Cerebellar cortex (tissue), 1 donor: ENCODE results near the gene HECTD3.
A peak's percentile ranks its signal among the peaks of the same experiment; 100 is the strongest.

Source experiments
- DNase-seq: peaks from one replicate; pipeline ENCODE4 v3.0.0-alpha.2; 2015; ENCODE audit warnings: low spot score

Gene HECTD3

DNA sequence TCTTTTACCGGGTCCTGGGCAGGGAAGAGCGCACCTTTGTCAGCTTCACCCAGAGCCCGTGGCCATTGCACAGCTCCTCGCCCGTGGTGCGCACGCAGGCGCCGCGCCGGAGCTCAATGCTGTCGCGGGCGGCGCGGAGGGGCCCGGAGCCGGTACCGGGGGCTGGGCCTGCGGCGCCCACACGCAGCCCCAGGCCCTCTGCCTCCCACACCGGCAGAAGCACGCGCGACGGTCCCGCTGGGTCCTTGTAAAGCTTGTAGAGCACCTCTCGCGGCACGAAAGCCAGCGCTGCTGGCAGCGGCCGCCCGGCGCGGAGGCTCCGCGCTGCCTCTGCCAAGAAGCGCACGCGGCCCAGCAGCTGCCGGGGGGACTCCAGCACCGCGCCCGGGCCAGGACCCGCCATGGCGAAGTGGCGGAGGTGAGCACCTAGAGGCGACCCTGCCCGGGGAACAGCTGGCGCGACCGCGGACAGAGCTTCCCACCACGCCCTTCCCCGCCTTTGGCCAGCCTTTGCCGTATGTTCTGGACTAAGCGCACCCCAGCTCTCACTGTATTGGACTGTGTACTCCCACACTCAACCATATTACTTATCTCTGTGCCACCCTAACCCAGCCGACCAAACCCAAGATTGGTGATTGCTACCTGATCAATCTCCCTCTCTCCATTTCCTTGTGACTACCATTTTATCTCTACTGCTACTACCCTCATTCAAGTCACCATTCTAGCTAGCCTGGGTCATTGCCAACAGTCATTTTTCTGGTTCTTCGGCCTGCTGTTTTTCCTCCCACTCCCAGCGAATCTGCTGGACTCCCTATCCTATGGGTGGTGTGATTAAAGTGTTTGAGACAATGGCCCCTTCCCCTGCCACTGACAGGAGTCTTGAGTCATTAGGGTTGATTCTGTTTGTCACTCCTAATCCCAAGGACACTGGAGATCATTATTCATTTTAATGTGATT, at the start of gene HECTD3:
Gene HECTD3 (minus strand): TSS at position 470 of the 957 bp plus-strand sequence. CDS start 67 bp downstream, at position 403.
- DNase-seq = peak; percentile 91

DNA sequence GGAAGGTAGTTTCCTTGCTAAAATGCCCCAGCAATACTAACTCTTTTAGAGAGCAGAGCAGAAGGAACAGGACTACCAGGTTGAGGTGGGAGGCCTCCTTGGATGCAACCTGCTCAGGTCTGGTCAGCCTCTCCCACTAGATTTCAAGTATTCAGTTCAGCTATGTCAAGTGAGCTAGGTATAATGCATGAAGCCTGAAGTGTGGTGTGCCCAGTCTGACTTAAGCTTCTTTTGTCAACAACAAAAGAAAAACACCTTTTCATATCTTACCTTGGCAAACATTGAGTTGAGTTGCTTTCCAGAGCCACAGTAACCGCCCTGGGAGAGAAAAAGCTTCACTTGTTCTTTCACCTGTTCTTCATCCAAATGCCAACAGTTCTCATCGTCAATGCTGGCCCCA, 48.7 kb upstream of the HECTD3 start:
- no peak for DNase-seq

DNA sequence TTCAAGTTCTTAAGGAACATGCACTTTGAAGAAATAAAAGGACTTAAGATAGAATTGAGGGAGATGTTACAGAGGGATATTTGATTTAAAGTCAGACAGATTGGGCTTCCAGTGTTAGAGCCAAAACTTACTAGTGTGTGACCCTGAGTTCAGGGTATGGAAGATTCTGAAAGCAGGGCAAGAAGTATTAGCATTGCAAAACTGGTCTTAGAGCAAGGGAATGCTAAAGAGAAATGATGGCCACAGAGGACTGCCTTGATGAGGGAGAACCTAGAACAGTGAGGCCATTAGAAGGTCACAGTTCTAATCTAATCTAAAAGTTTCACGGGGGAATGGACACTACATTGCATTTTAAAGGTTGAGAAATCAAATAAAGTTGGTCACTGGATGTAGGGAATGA, 46.4 kb upstream of the HECTD3 start:
- no peak for DNase-seq

DNA sequence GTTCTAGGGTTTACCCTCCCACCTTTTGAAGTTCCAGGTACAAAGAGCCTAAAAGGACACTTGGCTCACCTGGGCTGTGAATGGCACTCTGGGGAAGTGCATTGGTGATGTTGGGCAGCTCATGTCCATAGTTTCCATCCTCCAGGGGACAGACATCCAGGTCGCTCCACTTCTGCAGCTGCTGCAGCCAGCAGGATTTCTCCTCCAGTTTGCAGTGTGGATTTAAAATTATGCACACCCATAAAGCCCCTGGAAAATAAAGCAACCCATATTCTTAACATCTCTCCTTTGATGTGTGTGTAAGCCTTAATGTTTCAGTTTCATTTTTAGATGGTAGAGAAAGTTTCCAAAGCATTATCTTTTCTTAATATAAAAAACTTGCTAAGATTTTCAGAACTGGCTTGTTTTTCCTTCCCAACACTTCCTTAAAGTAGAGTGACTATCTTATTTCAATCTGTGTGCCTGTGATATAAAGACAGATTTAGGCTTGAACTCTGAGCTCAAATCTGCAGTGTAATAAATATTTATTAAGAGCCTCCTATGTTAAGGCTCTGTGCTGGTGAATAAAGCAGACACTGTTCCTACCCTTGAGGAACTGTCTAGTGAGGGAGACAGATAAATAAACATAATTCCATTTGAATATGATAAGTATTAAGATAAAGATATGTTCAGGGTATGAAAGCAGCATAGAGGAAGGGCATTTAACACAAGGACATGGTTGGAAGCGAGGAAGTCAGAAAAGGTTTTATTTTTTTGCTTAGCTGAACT, 40.1 kb upstream of the HECTD3 start:
- no peak for DNase-seq

DNA sequence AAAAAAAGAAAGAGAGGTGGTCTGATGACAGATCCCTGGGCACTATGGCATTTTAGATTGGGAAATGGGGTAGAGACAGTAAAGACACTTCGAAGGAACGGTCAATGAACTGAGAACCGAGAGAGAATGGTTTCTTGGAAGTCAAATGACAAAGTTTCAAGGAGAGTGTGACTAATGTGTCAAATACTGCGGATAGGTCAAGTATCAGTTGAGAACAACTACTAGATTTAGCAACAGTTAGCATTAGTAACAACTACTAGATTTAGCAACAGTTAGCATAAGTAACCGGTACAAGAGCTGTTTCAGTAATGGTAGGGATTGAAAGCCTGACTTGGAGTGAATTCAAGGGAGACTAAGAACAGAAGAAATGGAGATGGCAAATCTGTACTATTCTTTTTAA, 35.9 kb upstream of the HECTD3 start:
- no peak for DNase-seq

DNA sequence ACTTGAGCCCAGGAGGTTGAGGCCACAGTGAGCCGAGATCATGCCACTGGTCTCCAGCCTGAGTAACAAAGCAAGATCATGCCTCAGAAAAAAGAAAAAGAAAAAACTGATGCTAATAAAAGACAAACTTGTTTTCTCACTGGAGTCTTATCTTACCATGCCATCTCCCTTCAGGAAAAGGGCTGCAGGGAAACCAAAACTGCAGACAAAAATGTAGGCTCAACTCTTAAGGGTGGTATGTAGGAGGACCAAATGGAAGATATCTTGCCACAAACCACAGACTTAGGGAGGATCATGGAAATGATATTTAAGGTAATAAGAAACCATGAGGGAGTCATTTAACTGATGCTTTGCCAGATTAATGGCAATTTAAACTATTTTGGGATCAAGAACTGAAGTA, 33.8 kb upstream of the HECTD3 start:
- no peak for DNase-seq

DNA sequence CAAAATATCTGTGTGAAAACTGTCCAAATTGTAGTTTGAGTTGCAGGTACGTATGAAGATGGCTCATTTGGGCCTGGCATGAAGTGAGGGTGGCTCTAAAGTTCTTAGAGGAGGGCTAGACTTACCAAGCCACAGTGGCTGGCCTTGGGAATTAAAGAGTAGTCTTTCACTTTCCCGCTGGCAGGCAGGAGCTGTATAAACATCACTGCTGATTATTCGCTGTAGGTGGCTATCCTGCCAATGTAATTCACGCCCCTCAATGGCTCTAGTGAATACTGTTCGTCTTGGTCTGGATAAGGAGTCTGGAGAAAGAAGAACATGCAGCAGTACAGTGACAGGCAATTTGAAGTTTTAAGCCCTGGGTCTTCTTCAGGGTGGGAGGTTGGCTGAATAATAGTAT, 32.0 kb upstream of the HECTD3 start:
- DNase-seq = no peak

DNA sequence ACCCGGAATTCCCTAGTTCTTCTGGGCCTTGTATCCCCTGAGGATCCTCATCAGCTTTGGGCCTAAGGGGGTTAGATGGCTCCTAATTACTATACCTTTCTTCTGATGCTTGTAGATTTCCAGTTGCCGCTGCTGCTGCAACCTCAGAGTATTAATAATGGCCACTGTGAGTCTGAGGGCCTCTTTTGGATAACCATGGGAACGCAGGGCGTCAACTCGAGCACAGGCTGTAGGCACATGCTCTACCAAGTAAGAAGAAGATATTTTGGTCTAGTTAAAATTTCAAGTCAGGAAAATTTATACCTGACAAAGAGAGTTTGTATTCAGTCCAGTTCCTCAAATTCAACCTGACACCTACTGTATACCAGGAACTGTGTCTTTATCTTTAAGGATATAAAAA, 29.2 kb upstream of the HECTD3 start:
- no peak for DNase-seq

DNA sequence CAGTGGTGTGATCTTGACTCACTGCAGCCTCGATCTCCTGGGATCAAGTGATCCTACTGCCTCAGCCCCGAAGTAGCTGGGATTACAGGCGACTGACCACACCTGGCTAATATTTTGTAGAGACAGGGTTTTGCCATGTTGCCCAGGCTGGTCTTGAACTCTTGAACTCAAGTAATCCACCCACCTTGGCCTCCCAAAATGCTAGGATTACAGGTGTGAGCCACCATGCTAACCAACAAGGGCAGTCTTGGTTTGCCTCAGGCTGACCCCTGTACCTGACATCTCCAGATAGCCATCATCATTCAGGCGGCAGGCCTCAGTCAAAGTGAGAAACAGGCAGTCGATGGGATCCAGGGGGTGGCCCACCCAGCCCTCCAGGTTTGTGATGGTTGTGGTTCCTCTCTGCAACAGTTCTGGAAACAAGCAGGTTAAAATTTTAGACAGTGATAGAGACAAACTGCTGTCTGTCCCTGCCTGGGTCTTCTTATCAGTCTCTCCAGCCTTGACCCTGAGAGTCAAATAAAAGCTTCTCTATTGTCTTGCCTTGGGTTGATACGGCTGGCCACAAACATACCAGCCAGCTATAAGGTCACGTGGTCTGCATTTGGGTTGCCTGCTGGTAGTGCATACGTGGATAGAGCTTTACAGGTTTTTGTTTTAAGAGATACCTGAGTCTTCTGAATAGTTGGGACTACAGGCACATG, 27.7 kb upstream of the HECTD3 start:
- DNase-seq = no peak

DNA sequence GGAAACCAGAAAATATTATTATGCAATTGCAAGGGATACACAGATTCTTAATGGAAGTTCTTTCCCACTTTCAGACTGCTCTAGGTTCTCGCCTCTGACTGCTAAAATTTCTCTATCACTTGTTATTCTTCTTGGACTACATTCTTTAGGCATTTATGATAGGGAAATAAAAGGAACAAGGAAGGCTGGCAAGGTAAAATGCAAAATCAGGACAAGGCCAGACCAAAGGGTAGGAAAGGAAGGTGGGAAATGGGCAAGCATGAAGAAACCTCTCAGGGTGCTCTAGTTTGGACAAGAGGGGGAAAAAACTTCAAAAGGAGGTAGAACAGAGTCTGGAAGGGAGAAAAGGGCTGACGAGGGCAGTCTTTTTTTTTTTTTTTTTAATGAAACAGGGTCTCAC, 27.1 kb upstream of the HECTD3 start:
- no peak for DNase-seq

DNA sequence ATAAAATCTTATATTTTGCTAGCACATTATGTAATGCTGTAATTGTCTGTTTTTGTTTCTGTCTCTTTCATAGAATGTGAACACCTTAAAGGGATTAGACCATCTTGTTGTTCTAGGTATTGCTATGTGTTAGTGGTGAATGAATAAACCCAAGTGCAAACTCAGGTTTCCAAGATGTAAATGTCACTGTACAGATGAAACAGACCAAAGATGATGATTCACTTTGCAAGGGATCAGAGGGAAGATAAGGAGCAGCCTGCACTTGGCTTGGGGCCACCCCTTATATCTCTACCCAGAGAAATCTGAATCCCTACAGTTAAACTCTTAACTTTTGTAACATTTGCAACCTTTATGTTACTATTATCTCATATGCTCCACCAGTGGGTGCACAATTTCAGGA, 26.3 kb upstream of the HECTD3 start:
- no peak for DNase-seq

DNA sequence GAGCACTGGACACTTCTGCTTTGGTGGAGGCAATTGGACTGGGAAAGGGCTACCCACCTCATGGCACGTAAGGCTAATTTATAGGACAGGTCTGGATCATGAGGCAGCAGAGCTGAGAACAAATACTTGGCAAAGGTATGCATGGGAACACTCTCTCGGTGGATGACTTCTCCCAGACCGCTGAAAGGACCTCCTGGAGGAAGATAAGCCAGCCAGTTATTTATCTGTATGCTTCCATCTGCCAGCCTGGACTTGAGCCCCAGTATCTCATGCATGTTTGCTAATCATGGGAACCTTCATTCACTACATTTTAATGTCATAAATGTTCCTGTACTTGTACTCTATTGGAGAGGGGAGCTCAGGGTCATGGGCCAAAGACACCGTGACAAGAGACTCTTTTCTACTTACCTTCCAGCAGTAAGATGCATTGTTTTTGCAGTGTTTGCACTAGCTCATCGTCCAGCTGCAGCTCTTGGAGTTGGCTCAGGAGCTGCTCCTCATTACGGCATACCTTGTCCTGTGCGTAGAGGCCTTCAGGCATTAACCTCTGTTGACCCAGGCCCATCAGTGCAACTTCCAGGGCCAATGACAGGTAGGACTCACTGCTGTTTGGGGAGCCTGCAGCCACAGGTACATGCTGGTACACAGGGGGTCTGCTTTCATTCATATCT, 24.6 kb upstream of the HECTD3 start:
- peak; percentile 91 for DNase-seq

DNA sequence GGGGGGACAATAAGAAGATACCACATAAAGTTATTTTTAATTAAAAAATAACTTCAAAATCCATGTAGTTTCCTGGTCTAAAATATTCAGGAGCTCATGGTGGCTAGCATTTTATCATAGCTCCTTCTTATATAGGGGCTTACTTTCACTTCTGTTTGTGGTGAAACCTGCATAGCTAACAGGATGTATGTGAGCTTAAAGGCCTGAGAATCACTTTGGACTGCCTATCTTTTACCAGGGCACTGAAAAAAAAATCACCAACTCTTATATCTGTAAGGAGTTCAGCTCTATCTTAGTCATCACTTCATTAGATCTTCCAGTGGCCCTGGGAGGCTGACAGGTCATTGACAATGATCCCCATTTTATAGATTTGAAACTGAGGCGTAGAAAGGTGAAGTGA, 22.2 kb upstream of the HECTD3 start:
- no peak for DNase-seq

DNA sequence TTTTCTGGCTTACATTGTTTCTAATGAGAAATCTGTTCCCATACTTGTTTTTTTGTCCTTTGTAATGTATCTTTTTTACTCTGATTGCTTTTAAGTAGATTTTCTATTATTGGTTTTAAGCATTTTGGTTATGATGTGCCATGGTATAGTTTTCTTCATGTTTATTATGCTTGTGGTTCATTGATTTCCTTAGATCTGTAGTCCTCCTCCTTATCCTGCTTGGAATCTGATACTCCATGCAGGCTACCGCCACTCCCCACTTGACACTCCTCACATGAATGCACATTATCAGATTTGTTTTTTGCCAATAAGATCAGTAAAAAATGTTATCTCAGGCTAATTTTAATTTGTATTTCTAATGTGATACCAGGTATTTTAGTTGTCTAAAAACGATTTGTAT, 21.7 kb upstream of the HECTD3 start:
- no peak for DNase-seq

DNA sequence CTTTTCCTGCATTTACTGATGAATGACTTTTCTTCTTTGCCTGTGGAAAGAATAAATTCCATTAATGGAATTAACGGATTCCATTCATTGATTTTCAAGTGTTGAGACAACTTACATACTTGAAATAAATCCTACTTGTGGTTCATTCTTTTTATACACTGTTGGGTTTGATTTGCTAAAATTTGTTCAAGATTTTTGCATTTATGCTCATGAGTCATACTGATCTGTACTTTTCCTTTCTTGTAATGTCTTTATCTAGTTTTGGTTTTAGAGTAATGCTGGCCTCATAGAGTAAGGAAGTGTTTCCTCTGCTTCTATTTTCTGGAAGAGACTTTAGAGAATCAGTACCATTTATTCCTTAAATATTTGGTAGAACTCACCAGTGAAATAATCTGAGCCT, 15.3 kb upstream of the HECTD3 start:
- no peak for DNase-seq

DNA sequence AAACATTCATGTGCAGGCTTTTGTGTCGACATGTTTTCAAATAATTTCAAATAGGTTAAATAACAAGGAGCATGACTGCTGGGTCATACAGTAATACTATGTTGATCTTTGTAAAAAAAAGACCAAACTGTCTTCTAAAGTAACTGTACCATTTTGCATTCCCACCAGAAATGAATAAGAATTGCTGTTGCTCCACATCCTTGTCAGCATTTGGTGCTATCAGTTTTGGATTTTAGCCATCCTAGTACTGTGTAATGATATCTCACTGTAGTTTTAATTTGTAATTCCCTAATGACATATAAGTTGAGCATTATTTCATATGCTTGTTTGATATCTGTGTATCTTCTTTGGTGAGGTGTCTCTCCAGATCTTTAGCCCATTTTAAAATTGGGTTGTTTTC, 12.5 kb upstream of the HECTD3 start:
- DNase-seq = no peak

DNA sequence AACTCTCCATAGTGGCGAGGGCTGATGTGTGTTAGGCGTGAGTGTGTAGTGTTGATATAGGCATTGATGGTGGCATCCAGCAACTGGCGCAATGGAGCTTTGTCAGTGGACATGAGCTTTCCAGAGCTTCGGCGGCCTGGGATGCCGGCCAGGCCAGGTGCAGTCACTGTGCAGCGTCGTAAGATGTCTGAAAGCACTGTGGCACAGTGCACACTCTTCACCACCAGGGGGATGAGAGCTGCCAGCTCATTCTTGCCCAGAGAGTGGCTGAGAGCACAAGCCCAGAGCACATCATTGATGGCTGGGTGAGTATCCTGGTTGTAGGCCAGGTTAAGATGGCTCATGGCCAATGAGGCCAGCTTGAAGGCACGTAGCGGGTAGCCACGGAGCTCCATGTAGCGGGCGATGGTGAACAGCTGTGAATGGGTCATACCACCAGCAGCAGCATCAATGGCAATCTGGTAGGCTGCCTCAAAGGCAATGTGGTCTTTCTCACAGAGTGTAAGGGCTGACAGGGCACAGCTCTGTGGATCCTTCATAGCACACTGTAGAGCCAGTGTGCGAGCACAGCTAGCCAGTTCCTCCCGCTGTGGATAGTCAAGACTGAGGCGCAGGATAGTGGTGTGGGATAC, 7.6 kb upstream of the HECTD3 start:
- DNase-seq = peak; percentile 94

DNA sequence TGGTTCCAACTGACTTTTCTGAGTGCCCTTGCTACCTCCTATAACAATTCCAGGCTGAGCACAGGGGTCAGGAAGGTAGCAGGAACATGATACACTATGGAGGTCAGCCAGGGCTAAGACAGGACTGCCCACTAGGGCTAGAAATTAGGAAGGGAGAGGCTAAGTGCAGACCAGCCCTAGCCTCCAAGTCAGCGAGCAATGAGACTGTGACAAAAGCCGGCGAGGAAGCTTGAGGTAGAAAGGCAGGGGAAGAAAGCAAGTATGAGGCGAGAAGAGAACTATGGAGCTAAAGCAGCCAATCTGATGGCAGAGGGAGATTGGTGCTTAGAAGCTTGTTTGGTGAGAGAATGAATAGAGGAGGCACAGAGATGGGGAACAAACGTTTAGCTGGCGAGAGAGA, 5.6 kb upstream of the HECTD3 start:
- DNase-seq = no peak

DNA sequence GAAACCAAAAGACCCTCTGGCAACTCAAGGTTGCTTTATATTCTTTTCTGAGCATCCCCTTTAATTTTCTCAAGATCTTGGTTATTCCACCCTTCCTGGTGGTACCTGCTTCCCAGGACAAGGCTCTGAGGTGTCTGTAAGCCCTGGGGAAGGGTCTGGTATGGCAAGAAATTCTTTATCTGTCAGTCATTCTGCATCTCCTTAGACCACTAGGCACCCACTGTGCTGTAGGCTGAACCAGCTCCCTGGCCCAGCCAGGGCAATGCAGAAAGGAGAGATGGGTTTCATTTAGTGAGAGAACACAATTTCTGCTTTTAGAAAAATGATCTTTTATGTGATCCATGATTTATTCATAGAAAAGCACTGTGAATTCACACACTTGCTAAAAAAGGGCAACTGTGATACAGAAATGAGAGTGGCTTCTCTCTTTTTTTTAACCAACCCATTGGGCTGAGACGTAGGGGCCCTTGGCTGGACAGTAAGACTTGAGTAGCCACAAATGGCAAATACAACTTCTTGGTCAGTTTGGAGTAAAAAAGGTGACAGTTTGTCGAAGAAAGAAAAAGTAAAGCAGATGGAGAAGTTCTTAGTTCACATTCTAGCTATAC, 5.1 kb upstream of the HECTD3 start:
- no peak for DNase-seq

DNA sequence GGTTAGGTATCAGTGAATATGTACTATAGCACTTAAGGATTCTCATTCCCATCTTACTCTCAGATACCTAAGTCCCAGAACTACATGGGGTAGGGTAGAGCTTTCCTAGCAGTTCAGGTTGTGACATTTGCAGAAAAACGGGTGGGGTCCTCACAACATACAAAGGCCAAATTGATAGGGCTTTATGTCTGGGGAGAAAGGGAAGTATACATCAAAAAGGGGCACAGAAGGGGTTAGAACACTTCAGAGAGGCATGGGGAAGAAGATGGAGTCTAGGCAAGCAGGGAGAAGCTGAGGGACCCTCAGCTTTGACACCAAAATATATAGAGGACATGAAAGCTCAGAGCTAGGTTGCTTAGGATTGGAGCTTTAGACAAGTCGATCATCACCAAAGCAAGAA, 4.6 kb upstream of the HECTD3 start:
- no peak for DNase-seq
